GM13976 (cell line): Measurements from ENCODE around the gene DHCR24.

Experiments
- DNase-seq: peaks from one replicate; pipeline ENCODE4 v3.0.0; 2012; ENCODE audit warnings: low spot score
- in situ Hi-C: fragments of 300-500 bp; cut with MboI; formaldehyde crosslinking; loops from one replicate; pipeline ENCODE4 v1.12.0; 2022; ENCODE audit warnings: low sequenced_read_pairs, mixed read lengths, inconsistent platforms; ENCODE audit not compliant: unreplicated experiment
- TF ChIP-seq, protein P1 (sequence below): IDR thresholded peaks from 2 replicates; pipeline ENCODE4 v1.5.1; 2012; ENCODE audit warnings: borderline replicate concordance, mild to moderate bottlenecking; ENCODE audit not compliant: insufficient read depth; ENCODE audit errors: extremely low read depth, missing control alignments, control extremely low read depth

DHCR24 gene

DNA sequence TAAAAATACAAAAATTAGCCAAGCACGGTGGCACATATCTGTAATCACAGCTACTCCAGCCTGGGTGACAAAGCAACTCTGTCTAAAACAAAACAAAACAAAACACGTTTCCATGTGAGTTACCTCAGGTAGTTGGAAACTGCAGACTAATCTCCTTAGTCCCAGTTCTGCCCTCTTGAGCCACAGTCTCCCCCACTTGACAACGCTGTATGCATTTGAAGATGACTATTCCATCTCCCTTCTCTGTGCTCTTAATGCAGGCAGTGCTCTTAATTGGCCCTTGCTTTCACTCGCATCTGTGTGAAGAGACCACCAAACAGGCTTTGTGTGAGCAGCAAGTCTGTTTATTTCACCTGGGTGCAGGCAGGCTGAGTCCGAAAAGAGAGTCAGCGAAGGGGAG, 19.6 kb upstream of the DHCR24 start:
- DNase-seq: no peak
- in situ Hi-C loops: no loop called here
- TF ChIP-seq, protein P1, sequence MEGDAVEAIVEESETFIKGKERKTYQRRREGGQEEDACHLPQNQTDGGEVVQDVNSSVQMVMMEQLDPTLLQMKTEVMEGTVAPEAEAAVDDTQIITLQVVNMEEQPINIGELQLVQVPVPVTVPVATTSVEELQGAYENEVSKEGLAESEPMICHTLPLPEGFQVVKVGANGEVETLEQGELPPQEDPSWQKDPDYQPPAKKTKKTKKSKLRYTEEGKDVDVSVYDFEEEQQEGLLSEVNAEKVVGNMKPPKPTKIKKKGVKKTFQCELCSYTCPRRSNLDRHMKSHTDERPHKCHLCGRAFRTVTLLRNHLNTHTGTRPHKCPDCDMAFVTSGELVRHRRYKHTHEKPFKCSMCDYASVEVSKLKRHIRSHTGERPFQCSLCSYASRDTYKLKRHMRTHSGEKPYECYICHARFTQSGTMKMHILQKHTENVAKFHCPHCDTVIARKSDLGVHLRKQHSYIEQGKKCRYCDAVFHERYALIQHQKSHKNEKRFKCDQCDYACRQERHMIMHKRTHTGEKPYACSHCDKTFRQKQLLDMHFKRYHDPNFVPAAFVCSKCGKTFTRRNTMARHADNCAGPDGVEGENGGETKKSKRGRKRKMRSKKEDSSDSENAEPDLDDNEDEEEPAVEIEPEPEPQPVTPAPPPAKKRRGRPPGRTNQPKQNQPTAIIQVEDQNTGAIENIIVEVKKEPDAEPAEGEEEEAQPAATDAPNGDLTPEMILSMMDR: no peak

DNA sequence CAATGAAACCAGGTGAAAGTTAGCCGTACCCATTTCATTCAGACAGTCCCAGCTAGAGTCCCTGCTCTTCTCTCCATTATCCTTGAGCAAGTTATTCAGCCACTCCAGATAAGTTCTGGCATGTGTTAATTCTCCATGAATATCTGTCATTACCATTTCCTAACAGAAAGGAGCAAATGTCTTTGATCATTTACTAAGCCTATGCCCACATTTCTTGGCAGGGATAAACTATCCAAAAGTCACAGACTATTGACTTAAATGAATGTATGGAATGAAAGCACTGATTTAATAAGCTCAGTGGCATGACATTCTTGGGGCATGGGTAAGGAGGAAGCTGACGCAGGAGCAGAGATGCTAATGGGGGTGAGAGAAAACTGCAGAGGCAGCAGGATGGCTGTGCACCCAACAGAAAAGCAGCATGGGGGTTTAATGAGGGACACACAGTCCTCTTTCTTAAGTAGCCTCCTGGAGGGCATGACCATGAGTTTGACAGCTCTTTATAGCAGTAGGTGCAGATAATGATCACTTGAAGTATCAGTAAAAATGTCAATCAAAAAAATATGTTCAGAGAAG, 17.6 kb upstream of the DHCR24 start:
- TF ChIP-seq, protein P1: no peak
- in situ Hi-C loops: no loop called here
- DNase-seq: no peak

DNA sequence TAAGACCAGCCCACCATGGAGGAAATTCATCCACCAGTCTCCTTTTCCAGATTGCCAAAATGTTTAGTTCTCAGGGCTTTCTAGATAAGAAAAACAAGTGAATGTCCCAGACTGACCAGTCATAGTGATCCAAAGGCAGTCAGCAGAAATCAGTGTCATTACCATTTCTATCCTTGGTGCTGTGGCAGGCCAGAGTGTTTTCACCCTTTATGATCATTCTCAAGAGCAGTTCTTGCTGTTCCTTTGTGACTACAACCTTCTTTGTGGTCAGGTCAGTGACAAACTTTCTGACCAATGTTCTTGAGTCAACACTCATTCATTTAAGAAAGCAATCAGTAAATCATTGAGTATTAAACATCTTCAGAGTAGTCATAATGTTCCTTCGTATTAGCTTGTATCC, 7.3 kb upstream of the DHCR24 start:
- in situ Hi-C loops: no loop called here
- TF ChIP-seq, protein P1: no peak
- DNase-seq: no peak

DNA sequence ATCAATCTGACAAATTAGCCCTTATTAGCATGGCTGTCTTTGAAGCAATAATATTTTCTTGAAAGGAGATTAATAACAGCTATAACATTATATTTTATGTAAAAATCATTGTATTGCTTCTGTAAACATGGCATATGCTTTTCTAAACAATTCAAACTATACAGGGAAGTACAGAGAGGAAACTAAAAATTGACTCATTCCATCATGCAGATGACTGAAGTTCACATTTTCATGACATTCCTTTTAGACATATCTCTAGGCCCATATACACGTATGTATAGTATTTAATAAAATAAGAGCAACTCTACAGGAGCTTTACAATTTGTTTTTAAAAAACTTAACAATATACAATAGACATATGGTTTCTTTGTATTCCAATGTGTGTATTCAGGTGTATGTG, 5.6 kb upstream of the DHCR24 start:
- TF ChIP-seq, protein P1: no peak
- no peak for DNase-seq
- in situ Hi-C loops: no loop called here

DNA sequence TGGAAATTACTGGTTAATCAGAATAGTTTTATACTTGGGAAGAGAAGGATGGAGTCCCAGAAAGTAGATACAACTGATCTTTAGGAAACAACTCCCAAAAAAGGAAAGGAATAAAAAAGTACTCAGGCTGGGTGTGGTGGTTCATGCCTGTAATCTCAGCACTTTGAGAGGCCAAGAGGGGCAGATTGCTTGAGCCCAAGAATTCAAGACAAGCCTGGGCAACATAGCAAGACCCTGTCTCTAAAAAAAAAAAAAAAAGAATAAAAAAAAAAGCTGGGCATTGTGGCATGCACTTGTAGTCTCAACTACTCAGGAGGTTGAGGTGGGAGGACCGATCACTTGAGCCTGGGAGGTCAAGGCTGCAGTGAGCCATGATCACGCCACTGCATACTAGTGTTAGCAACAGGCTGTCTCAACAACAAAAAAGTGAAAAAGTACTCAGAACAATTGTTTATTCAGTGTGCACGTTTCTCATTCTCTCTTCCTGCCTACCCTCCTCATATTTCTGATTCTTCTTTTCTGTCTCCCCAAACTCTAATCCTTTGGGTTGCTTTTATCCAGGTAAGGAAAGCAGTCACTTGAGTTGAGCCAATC, 2.2 kb upstream of the DHCR24 start:
- in situ Hi-C loops: no loop called here
- TF ChIP-seq, protein P1: no peak
- DNase-seq: no peak

DNA sequence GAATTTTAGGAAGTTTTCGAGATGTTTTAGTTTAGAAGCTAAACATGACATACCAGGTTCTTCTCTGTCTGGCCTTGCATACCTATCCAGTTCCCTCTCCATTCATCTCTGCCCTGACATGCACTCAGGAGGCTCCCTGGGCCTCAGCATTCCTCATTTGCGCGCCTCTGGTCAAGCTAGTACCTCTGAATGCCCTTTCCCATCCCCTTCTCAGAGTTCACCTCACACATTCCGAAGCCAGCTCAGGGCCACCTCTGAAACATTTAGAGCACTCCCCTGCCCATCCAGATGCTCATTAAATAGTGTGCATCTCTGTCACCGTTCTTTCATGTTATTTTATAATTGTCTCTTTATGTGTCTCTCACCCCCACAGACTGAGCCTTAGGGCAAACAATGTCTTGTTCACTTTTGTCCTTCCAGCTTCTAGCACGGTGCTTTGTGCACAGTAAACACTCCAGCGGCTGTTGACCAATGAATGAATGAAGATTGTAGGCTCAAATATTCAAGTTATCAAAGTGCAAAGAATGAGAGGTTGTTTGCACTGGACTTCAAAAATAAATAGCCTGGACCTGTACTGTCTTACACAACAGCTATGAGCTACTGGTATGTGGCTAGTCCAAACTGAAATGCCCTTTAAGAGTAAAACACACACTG, 1.2 kb upstream of the DHCR24 start:
- DNase-seq: no peak
- in situ Hi-C loops: no loop called here
- TF ChIP-seq, protein P1: no peak

DNA sequence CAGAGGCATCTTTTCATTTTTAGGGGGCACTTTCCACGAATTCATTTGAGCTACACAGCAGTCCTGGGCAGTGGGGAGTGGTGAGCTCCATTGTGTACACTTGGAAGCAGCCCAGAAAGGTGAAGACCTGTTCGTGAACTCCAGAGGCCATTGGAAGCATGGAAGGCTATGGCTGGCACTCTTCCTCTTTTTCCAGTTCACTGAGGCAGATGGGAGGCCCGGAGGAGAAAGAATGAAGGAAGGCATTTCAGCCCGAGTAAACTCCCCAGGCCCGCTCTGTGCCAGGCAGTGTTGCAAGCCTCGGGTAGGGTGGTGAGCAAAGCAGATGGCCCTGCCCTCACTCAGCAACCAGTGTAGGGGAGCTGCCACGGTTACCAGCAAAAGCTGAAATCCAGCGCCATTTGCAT, 673 bp upstream of the DHCR24 start:
- TF ChIP-seq, protein P1: no peak
- no peak for DNase-seq
- in situ Hi-C loops: no loop called here
